HG02870 (cell line): ENCODE data around the gene TPM2.

Experiments
- ATAC-seq: cut with Tn5 transposase; IDR thresholded peaks from one replicate; pipeline ENCODE4 v1.9.1; 2021; ENCODE audit warnings: mild to moderate bottlenecking, moderate library complexity; ENCODE audit not compliant: unreplicated experiment

TPM2 gene

DNA sequence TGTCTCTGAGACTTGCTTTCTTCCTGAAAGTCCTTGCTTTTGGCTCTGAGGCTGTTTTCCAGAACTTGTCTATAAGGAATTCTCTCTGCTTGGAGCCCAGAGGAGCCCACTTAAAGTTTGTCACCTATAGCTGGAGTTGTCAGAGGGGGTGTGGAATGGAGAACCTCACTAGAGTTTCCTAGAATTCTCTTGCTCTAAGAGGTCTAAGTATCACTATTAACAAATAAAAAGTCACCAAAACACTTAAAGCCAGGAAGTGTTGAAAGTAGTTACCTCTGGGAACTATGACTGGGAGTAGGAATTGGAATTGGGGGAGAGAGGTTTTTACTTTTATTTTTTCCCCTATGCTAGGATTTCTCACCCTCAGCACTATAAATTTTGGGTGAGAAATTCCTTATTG is 54.0 kb downstream of the TPM2 start:
- no peak for ATAC-seq
